ENCODE data around the gene USP32. TPM values are rescaled to one million over a fixed set of nuclear protein-coding genes. Genes with fewer than 3 reads are reported as not detected.

The USP32 gene
- polyA plus RNA-seq, 3 donors, result 10.1 to 26.6 (median 16.6) TPM

- intact Hi-C loops (cut with micrococcal nuclease), result no loop called here
- Histone ChIP-seq H3K4me2 (replicated peaks; ENCODE audit: extremely low read depth, low read length, poor library complexity, severe bottlenecking) (no peak overlapping the region), H3K9me3 (replicated peaks in 1 of 2; ENCODE audit: control insufficient read depth in 1 of 2, insufficient read depth in 1 of 2, low read length in 2 of 2) (no peaks in the 10 kb centered on the region), H4K20me1 (ENCODE audit: insufficient read depth, low read length) (peaks cover 14% of the 10 kb centered on the region), H3K9ac (ENCODE audit: insufficient read depth, low read length, poor library complexity, severe bottlenecking) (no peak overlapping the region), H3K79me2 (ENCODE audit: insufficient read depth, low read length) (no peaks in the 10 kb centered on the region), H3K4me3 (replicated peaks in 1 of 3; ENCODE audit: low read depth in 2 of 3, low read length in 3 of 3) (no peak overlapping the region), H3K27me3 (ENCODE audit: control insufficient read depth in 2 of 2, insufficient read depth in 2 of 2, low read length in 2 of 2) (no peaks in the 10 kb centered on the region), H2AFZ (ENCODE audit: insufficient read depth, low read depth, low read length, poor library complexity, severe bottlenecking) (no peak overlapping the region), H3K4me1 (ENCODE audit: control insufficient read depth in 1 of 2, insufficient read depth in 2 of 2, low read length in 2 of 2) (no peaks in the 10 kb centered on the region), H3K36me3 (replicated peaks in 1 of 2; ENCODE audit: control insufficient read depth in 1 of 2, insufficient read depth in 2 of 2, low read length in 2 of 2) (peaks cover 83 to 93% of the 10 kb centered on the region in 2 donors), H3K27ac (ENCODE audit: low read depth in 1 of 2, low read length in 2 of 2) (no peak overlapping the region)
- Mint-ChIP-seq H3K9me3 (no peaks in the 10 kb centered on the region), H3K27ac (no peak overlapping the region), H3K36me3 (peaks cover 61 to 74% of the 10 kb centered on the region in 2 donors), H3K27me3 (ENCODE audit: low read depth in 3 of 3) (no peaks in the 10 kb centered on the region), H3K4me1 (no peaks in the 10 kb centered on the region), H3K4me3 (no peak overlapping the region)
- no CpG with 5 or more reads among the region's 2 CpGs for WGBS (ENCODE audit: insufficient coverage)
- DNase-seq, result no peak
- TF ChIP-seq, protein P1, sequence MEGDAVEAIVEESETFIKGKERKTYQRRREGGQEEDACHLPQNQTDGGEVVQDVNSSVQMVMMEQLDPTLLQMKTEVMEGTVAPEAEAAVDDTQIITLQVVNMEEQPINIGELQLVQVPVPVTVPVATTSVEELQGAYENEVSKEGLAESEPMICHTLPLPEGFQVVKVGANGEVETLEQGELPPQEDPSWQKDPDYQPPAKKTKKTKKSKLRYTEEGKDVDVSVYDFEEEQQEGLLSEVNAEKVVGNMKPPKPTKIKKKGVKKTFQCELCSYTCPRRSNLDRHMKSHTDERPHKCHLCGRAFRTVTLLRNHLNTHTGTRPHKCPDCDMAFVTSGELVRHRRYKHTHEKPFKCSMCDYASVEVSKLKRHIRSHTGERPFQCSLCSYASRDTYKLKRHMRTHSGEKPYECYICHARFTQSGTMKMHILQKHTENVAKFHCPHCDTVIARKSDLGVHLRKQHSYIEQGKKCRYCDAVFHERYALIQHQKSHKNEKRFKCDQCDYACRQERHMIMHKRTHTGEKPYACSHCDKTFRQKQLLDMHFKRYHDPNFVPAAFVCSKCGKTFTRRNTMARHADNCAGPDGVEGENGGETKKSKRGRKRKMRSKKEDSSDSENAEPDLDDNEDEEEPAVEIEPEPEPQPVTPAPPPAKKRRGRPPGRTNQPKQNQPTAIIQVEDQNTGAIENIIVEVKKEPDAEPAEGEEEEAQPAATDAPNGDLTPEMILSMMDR (IDR thresholded peaks at IDR 0.05), result no peak
Observed at GRCh38 chr17:60253048-60253447, 138.9 kb downstream of the USP32 start.

DNA sequence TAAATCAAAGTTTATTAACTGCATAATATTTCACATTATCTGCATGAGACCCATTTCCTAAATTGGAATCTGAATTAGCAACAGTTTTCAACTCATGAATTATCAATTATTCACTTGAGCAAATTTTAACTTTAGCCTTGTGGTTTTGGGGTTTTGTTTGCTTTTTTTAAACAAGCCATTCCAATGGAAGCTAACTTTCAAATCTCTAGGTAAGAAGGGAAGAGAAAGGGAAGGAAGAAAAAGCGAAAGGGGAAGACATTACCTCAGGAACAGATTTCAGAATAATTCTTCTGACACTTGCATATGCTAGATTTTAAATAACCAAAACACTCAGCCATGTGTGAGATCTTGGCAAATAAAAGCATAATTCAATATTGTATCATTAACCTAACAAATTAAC lies 139.5 kb downstream of the USP32 start:
- Mint-ChIP-seq H3K27ac (peak overlapping the region in 1 of 7 donors; percentile 13), H3K36me3 (peaks cover 63 to 75% of the 10 kb centered on the region in 2 donors), H3K9me3 (no peaks in the 10 kb centered on the region), H3K27me3 (ENCODE audit: low read depth in 3 of 3) (no peaks in the 10 kb centered on the region), H3K4me1 (no peaks in the 10 kb centered on the region), H3K4me3 (no peak overlapping the region)
- DNase-seq, result no peak
- Histone ChIP-seq H4K20me1 (ENCODE audit: insufficient read depth, low read length) (peaks cover 14% of the 10 kb centered on the region), H3K4me2 (replicated peaks; ENCODE audit: extremely low read depth, low read length, poor library complexity, severe bottlenecking) (no peak overlapping the region), H3K4me1 (ENCODE audit: control insufficient read depth in 1 of 2, insufficient read depth in 2 of 2, low read length in 2 of 2) (no peaks in the 10 kb centered on the region), H3K27ac (ENCODE audit: low read depth in 1 of 2, low read length in 2 of 2) (no peak overlapping the region), H3K79me2 (ENCODE audit: insufficient read depth, low read length) (no peaks in the 10 kb centered on the region), H3K27me3 (ENCODE audit: control insufficient read depth in 2 of 2, insufficient read depth in 2 of 2, low read length in 2 of 2) (no peaks in the 10 kb centered on the region), H2AFZ (ENCODE audit: insufficient read depth, low read depth, low read length, poor library complexity, severe bottlenecking) (no peak overlapping the region), H3K36me3 (replicated peaks in 1 of 2; ENCODE audit: control insufficient read depth in 1 of 2, insufficient read depth in 2 of 2, low read length in 2 of 2) (peaks cover 77 to 93% of the 10 kb centered on the region in 2 donors), H3K9me3 (replicated peaks in 1 of 2; ENCODE audit: control insufficient read depth in 1 of 2, insufficient read depth in 1 of 2, low read length in 2 of 2) (no peaks in the 10 kb centered on the region), H3K9ac (ENCODE audit: insufficient read depth, low read length, poor library complexity, severe bottlenecking) (no peak overlapping the region), H3K4me3 (replicated peaks in 1 of 3; ENCODE audit: low read depth in 2 of 3, low read length in 3 of 3) (no peak overlapping the region)
- intact Hi-C loops (cut with micrococcal nuclease), result no loop called here
- no CpG with 5 or more reads among the region's 1 CpG for WGBS (ENCODE audit: insufficient coverage)
- TF ChIP-seq, protein P1 (IDR thresholded peaks at IDR 0.05), result no peak

Measured in CD14-positive monocyte (primary cell).